Activated CD8-positive, alpha-beta memory T cell treated with anti-CD3 and anti-CD28 coated beads, Interleukin-2, amount 50 U/mL, for 4 hours (primary cell): ENCODE measurements around the gene LRRC32.
"Not testable (repeated sequence)": the region's sequence is repeated elsewhere in the genome, so short reads cannot be mapped to it uniquely, and the experiment has no call there.

Experiments used
- DNase-seq: peaks from one replicate; pipeline ENCODE4 v3.0.0-alpha.2; 2020

Gene LRRC32

GRCh38 chr11:76626266-76626665, 44.3 kb downstream of the LRRC32 start:
- no peak for DNase-seq

- no peak for DNase-seq
Measured at GRCh38 chr11:76625472-76626186, 44.9 kb downstream of the LRRC32 start.

- DNase-seq: peak; percentile 1
Measured at GRCh38 chr11:76624500-76625379, 45.8 kb downstream of the LRRC32 start.

GRCh38 chr11:76623884-76624419, 46.6 kb downstream of the LRRC32 start:
- peak; percentile 4 for DNase-seq

GRCh38 chr11:76623171-76623883, 47.2 kb downstream of the LRRC32 start:
- DNase-seq: peak; percentile 5

GRCh38 chr11:76622493-76623094, 48.0 kb downstream of the LRRC32 start:
- peak; percentile 6 for DNase-seq

GRCh38 chr11:76621868-76622267, 48.7 kb downstream of the LRRC32 start:
- DNase-seq: peak; percentile 1

GRCh38 chr11:76621466-76621865, 49.1 kb downstream of the LRRC32 start:
- DNase-seq: peak; percentile 3

- DNase-seq: no peak
Measured at GRCh38 chr11:76620489-76620888, 50.1 kb downstream of the LRRC32 start.

- not testable (repeated sequence) for DNase-seq
Measured at GRCh38 chr11:76619801-76620200, 50.7 kb downstream of the LRRC32 start.

- no peak for DNase-seq
Measured at GRCh38 chr11:76617553-76618265, 52.8 kb downstream of the LRRC32 start.

GRCh38 chr11:76616676-76617552, 53.6 kb downstream of the LRRC32 start:
- DNase-seq: no peak

GRCh38 chr11:76615950-76616349, 54.6 kb downstream of the LRRC32 start:
- no peak for DNase-seq

- DNase-seq: peak; percentile 5
Measured at GRCh38 chr11:76614471-76615179, 55.9 kb downstream of the LRRC32 start.

GRCh38 chr11:76613901-76614300, 56.6 kb downstream of the LRRC32 start:
- DNase-seq: peak; percentile 0

- DNase-seq: no peak
Measured at GRCh38 chr11:76612226-76612625, 58.3 kb downstream of the LRRC32 start.

- peak; percentile 5 for DNase-seq
Measured at GRCh38 chr11:76610871-76611475, 59.6 kb downstream of the LRRC32 start.

- DNase-seq: no peak
Measured at GRCh38 chr11:76610371-76610770, 60.2 kb downstream of the LRRC32 start.

- peak; percentile 5 for DNase-seq
Measured at GRCh38 chr11:76609736-76610370, 60.7 kb downstream of the LRRC32 start.
